Fibroblast of mammary gland (primary cell): ENCODE measurements around the gene TBC1D9B.

Source experiments
- DNase-seq: peaks from one replicate; pipeline ENCODE4 v3.0.0-alpha.2; 2010; ENCODE audit warnings: low read depth
- H3K4me3 ChIP-seq: 2 replicates; pipeline ENCODE4 v1.5.1; 2011; ENCODE audit warnings: low read depth, mild to moderate bottlenecking, low read length, moderate library complexity; ENCODE audit not compliant: control insufficient read depth
- CTCF ChIP-seq: conservative IDR thresholded peaks from 2 replicates; pipeline ENCODE4 v1.5.1; 2011; ENCODE audit warnings: low read depth, low read length, inconsistent platforms; ENCODE audit not compliant: control insufficient read depth, insufficient read depth

Gene TBC1D9B

DNA sequence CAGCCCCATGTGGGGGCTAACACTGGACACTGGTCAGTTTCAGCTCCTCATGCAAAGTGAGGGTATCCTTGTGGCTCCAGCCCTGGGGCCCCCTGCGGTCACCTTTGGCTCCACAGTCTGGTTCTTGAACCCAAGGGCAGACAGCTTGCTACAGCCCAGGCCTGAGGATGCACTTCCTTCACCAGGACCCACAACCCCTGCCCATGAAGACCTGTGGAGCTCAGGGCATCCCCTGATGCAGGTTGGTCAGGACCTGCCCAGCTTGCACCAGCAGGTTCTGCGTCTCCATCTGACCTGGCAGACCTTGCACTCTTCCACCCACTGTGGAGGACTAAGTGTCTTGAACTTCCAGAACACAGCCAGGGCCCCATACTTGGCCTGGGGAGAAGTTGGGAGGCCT, 45.4 kb downstream of the TBC1D9B start:
- TF ChIP-seq CTCF: no peak
- no peak overlapping the region for H3K4me3 ChIP-seq
- DNase-seq: no peak

- DNase-seq: no peak
- no peak overlapping the region for H3K4me3 ChIP-seq
- no peak for TF ChIP-seq CTCF
Measured at GRCh38 chr5:179860301-179860700, 47.4 kb downstream of the TBC1D9B start.

DNA sequence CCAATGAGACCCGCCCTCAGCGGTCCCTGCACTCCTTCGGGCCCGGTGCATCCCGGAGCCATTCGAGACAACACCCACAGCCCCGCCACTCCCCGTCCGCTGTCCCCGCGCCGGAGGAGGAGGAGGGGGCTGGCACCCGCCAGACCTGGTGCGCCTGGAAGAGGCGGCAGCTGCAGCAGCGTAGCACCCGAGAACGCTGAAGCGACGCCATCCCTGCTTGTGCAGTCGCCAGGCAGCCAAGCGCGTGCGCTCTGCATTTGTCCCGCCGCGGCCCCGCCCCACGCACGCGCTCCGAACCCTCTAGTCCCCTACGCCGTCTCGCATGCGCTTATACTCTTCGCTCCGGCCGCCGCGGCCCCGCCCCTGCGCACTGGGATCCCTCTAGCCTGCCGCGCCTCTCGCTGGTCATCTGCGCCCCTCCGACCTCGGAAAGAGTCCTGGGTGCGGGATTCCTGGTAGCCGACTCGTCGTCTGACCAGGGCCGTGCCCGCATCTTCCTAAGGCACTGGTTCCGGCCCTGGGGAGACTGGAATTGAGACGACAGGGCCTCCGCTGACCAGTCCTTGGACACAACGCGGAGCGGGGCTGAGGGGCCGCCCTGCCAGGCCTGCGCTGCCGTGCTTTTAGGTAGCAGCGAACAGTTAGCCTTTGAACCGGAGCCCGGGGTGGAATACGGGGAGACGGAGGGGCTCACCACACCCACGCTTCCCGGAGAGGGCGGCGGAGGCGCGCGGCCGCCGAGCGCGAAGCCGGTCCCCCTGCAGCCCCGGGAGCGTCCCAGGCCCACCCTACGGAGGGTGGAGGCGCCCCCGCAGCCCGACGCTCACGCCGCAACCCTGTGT, 48.9 kb downstream of the TBC1D9B start, which contains the start of gene MRNIP:
MRNIP (minus strand) TSS at position 232 of the 842 bp plus-strand sequence; CDS start at position 211, 21 bp downstream.
- peak within 1 kb of the TSS; percentile 87 for H3K4me3 ChIP-seq
- no peak for TF ChIP-seq CTCF

DNA sequence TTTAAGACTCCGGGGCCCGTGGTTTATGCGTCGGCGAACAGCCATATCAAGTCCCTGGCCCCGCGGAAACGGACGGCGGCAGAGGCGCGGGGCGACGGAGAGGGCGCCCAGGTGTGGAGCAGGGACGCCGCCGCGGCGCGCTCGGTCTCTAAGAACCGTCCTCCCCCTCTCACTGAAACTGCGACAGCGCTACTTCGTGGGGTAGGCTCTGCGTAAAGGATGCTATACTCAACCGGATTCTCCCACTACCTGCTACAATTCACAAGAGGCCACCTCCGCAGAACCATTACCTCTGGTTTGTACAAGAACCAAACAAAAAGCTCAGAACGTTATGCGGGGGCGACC, 49.5 kb downstream of the TBC1D9B start:
- no peak for TF ChIP-seq CTCF
- no peak for DNase-seq

More for the DNA sequence above, 48.9 kb downstream of the TBC1D9B start, which contains the start of gene MRNIP:
- peak; percentile 90 for DNase-seq

GRCh38 chr5:179854356-179854755, 53.3 kb downstream of the TBC1D9B start:
- H3K4me3 ChIP-seq: no peak overlapping the region
- no peak for DNase-seq
- TF ChIP-seq CTCF: no peak

More for the DNA sequence above, 49.5 kb downstream of the TBC1D9B start:
- H3K4me3 ChIP-seq: peak overlapping the region; percentile 87

DNA sequence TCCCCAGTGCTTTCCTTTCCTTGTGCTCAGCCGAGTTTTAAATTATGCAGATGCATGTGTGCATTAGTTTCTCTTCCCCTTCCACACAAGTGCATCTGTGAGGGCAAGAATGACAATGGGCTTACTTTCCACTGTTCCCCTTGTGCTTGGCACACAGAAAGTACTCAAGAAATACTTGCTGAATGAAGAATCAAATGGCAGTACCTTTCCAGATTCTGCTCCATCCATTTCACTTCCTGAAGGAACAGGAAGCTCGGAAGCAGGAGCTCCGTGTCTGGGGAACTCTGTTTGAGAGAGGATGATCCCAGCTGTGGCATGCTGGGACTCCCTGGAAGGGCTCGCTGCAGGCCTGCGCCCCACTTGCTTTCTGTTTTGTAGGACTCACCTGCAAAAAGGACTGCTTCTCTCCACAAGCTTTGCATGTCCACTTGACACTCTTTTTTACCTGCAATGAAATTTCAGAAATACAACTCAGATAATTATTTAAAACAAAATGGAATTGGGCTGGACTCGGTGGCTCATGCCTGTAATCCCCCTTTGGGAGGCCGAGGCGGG, 54.6 kb downstream of the TBC1D9B start:
- no peak for TF ChIP-seq CTCF

More for the DNA sequence above, 54.6 kb downstream of the TBC1D9B start:
- no peak overlapping the region for H3K4me3 ChIP-seq
- DNase-seq: no peak
